Loucy (cell line): ENCODE results near the gene NRIP1.

Experiments
- H2AFZ ChIP-seq: fragments of 200-600 bp; sonication (generic); 2 replicates; pipeline ENCODE4 v1.6.0; 2016; ENCODE audit warnings: antibody characterized with exemption, mild to moderate bottlenecking, low read length, moderate library complexity
- H3F3A ChIP-seq: fragments of 200-600 bp; 2 replicates; pipeline ENCODE4 v1.6.0; 2016; ENCODE audit warnings: antibody characterized with exemption, low read depth, mild to moderate bottlenecking
- H3K27me3 ChIP-seq: fragments of 200-600 bp; sonication (generic); 2 replicates; pipeline ENCODE4 v1.6.1; 2014; ENCODE audit warnings: low read length, mild to moderate bottlenecking; ENCODE audit not compliant: insufficient read depth, poor library complexity, severe bottlenecking
- H3K36me3 ChIP-seq: fragments of 200-600 bp; sonication (generic); 2 replicates; pipeline ENCODE4 v1.6.1; 2016; ENCODE audit warnings: low read length; ENCODE audit not compliant: insufficient read depth
- H3K4me1 ChIP-seq: fragments of 200-600 bp; sonication (generic); 2 replicates; pipeline ENCODE4 v1.5.1; 2014; ENCODE audit warnings: low read length, mild to moderate bottlenecking; ENCODE audit not compliant: insufficient read depth, poor library complexity, severe bottlenecking
- H3K4me2 ChIP-seq: fragments of 200-600 bp; sonication (generic); 2 replicates; pipeline ENCODE4 v1.6.0; 2014; ENCODE audit warnings: antibody characterized with exemption, low read length, low read depth, mild to moderate bottlenecking; ENCODE audit not compliant: poor library complexity, severe bottlenecking
- H3K4me3 ChIP-seq: fragments of 200-600 bp; sonication (generic); 2 replicates; pipeline ENCODE4 v1.5.1; 2014; ENCODE audit warnings: low read length, mild to moderate bottlenecking, mixed read lengths; ENCODE audit not compliant: poor library complexity, severe bottlenecking
- H3K79me2 ChIP-seq: fragments of 200-600 bp; sonication (generic); 2 replicates; pipeline ENCODE4 v1.6.1; 2014; ENCODE audit warnings: low read length; ENCODE audit not compliant: insufficient read depth
- H3K9ac ChIP-seq: fragments of 200-600 bp; sonication (generic); 2 replicates; pipeline ENCODE4 v1.6.0; 2014; ENCODE audit warnings: mild to moderate bottlenecking, low read depth, low read length, moderate library complexity; ENCODE audit not compliant: poor library complexity, severe bottlenecking
- H3K9me2 ChIP-seq: fragments of 200-600 bp; sonication (generic); replicated peaks from 2 replicates; pipeline ENCODE4 v1.6.1; 2016; ENCODE audit warnings: low read depth, low read length, mixed read lengths
- H3K9me3 ChIP-seq: fragments of 200-600 bp; sonication (generic); 2 replicates; pipeline ENCODE4 v1.6.1; 2014; ENCODE audit warnings: mild to moderate bottlenecking, antibody characterized with exemption, low read length, low read depth; ENCODE audit not compliant: insufficient read depth
- H4K20me1 ChIP-seq: fragments of 200-600 bp; sonication (generic); 2 replicates; pipeline ENCODE4 v1.6.0; 2014; ENCODE audit warnings: antibody characterized with exemption, low read length, mild to moderate bottlenecking; ENCODE audit not compliant: insufficient read depth, poor library complexity, severe bottlenecking
- CTCF ChIP-seq: fragments of 200-600 bp; sonication (generic); conservative IDR thresholded peaks from 2 replicates; pipeline ENCODE4 v1.5.1; 2014; ENCODE audit warnings: mild to moderate bottlenecking, antibody characterized with exemption, low read length
- EZH2phosphoT487 ChIP-seq: fragments of 200-600 bp; IDR thresholded peaks from 2 replicates; pipeline ENCODE4 v1.6.1; 2018; ENCODE audit warnings: antibody characterized with exemption, mild to moderate bottlenecking, moderate library complexity, borderline replicate concordance

The NRIP1 gene

DNA sequence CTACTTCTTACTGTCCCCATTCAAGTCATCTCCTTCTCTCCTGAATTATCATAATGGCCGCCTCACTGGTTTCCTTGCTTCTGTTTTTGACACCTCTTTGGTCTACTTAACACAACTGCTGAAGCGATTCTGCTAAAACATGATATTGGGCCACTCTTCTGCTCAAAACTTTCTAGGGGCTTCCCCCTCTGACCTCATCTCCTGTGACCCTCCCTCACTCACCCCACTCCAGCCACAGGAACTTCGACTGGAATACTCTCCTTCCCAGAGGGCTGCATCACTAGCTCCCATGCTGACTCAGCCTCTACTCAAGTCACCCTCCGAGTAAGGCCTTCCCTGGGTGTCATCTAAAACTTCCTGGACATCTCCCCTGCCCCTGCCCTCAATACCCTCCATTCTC, 35.7 kb downstream of the NRIP1 start:
- Histone ChIP-seq H3K4me1 (peaks cover 16% of the 10 kb centered on the region), H3F3A (peaks cover 3% of the 10 kb centered on the region; the same call in 1 of the 2 replicates), H3K9me3 (no peaks in the 10 kb centered on the region), H2AFZ (no peak overlapping the region), H3K27me3 (no peaks in the 10 kb centered on the region), H3K4me2 (no peak overlapping the region), H3K9ac (no peak overlapping the region), H3K4me3 (no peak overlapping the region), H3K36me3 (no peaks in the 10 kb centered on the region), H3K9me2 (no peaks in the 10 kb centered on the region), H3K79me2 (peaks cover 77% of the 10 kb centered on the region), H4K20me1 (peaks cover 62% of the 10 kb centered on the region)
- TF ChIP-seq CTCF: no peak
- no peak for TF ChIP-seq EZH2phosphoT487

- H3K4me1 ChIP-seq: peaks cover 11% of the 10 kb centered on the region
- H4K20me1 ChIP-seq: peaks cover 64% of the 10 kb centered on the region
- no peak overlapping the region for H3K4me3 ChIP-seq
- no peak overlapping the region for H2AFZ ChIP-seq
- no peaks in the 10 kb centered on the region for H3K9me2 ChIP-seq
- peak overlapping the region; percentile 11 for H3K4me2 ChIP-seq
- H3K36me3 ChIP-seq: no peaks in the 10 kb centered on the region
- no peak overlapping the region for H3K9ac ChIP-seq
- peaks cover 77% of the 10 kb centered on the region for H3K79me2 ChIP-seq
- H3K9me3 ChIP-seq: no peaks in the 10 kb centered on the region
- H3F3A ChIP-seq: peaks cover 3% of the 10 kb centered on the region; the same call in 1 of the 2 replicates
- no peak for TF ChIP-seq EZH2phosphoT487
- TF ChIP-seq CTCF: no peak
- H3K27me3 ChIP-seq: no peaks in the 10 kb centered on the region
Observed at GRCh38 chr21:15028186-15028585, 36.6 kb downstream of the NRIP1 start.

GRCh38 chr21:15027056-15027455, 37.7 kb downstream of the NRIP1 start:
- H2AFZ ChIP-seq: no peak overlapping the region
- no peak overlapping the region for H3K9ac ChIP-seq
- H3K27me3 ChIP-seq: no peaks in the 10 kb centered on the region
- no peak overlapping the region for H3K4me3 ChIP-seq
- H3K4me2 ChIP-seq: no peak overlapping the region
- peaks cover 77% of the 10 kb centered on the region for H3K79me2 ChIP-seq
- H4K20me1 ChIP-seq: peaks cover 66% of the 10 kb centered on the region
- TF ChIP-seq EZH2phosphoT487 (no peak), CTCF (no peak)
- H3K9me3 ChIP-seq: no peaks in the 10 kb centered on the region
- H3K36me3 ChIP-seq: peaks cover 2% of the 10 kb centered on the region; the same call in 1 of the 2 replicates
- no peaks in the 10 kb centered on the region for H3K9me2 ChIP-seq
- H3F3A ChIP-seq: peaks cover 3% of the 10 kb centered on the region; the same call in 1 of the 2 replicates
- peaks cover 11% of the 10 kb centered on the region for H3K4me1 ChIP-seq
